IPS DF 6.9 (cell line): ENCODE results near the gene ICE2.

ENCODE experiments used
- DNase-seq: peaks from one replicate; pipeline ENCODE4 v3.0.0-alpha.2; 2013; ENCODE audit warnings: low read depth, low spot score
- H3K27ac ChIP-seq: one replicate; pipeline ENCODE4 v1.5.1; 2013; ENCODE audit warnings: low read length, control low read depth
- H3K27me3 ChIP-seq: 2 replicates; pipeline ENCODE4 v1.6.1; 2013; ENCODE audit warnings: mild to moderate bottlenecking, low read length; ENCODE audit not compliant: control insufficient read depth, insufficient read depth
- H3K36me3 ChIP-seq: 2 replicates; pipeline ENCODE4 v1.6.1; 2013; ENCODE audit warnings: low read length; ENCODE audit not compliant: control insufficient read depth, insufficient read depth
- H3K4me1 ChIP-seq: 2 replicates; pipeline ENCODE4 v1.6.1; 2013; ENCODE audit warnings: low read length; ENCODE audit not compliant: control insufficient read depth, insufficient read depth
- H3K4me3 ChIP-seq: 2 replicates; pipeline ENCODE4 v1.5.1; 2013; ENCODE audit warnings: mild to moderate bottlenecking, low read length
- H3K9me3 ChIP-seq: 2 replicates; pipeline ENCODE4 v1.6.1; 2013; ENCODE audit warnings: low read length, inconsistent platforms; ENCODE audit not compliant: control insufficient read depth, insufficient read depth
- whole genome bisulfite sequencing: extraction: QIAGEN DNeasy Blood & Tissue Kit; methylation state at CpG from one replicate; pipeline ENCODE4 v1.1.7; 2013; ENCODE audit warnings: mixed read lengths, missing lambda C conversion rate; ENCODE audit not compliant: insufficient read length, insufficient coverage; 5-methylcytosine and 5-hydroxymethylcytosine counted together

The ICE2 gene

GRCh38 chr15:60494108-60494507 lies 15.2 kb upstream of the ICE2 start:
- H3K27me3 ChIP-seq, result no peaks in the 10 kb centered on the region
- no peak for DNase-seq
- H3K36me3 ChIP-seq, result no peaks in the 10 kb centered on the region
- H3K4me3 ChIP-seq, result no peak overlapping the region
- no peak overlapping the region for H3K27ac ChIP-seq
- H3K4me1 ChIP-seq, result no peaks in the 10 kb centered on the region
- H3K9me3 ChIP-seq, result no peaks in the 10 kb centered on the region
- no CpG with 5 or more reads among the region's 3 CpGs for WGBS

- H3K4me1 ChIP-seq, result no peaks in the 10 kb centered on the region
These were observed 14.2 kb upstream of the ICE2 start for GRCh38 chr15:60493166-60493565.

GRCh38 chr15:60486742-60487141 lies 7.8 kb upstream of the ICE2 start:
- no peaks in the 10 kb centered on the region for H3K27me3 ChIP-seq
- no peak for DNase-seq
- H3K4me3 ChIP-seq, result no peak overlapping the region
- H3K36me3 ChIP-seq, result no peaks in the 10 kb centered on the region
- H3K27ac ChIP-seq, result no peak overlapping the region
- no CpG with 5 or more reads among the region's 2 CpGs for WGBS
- no peaks in the 10 kb centered on the region for H3K9me3 ChIP-seq
- H3K4me1 ChIP-seq, result 0 out of 2 replicates have a peak, but pooled peaks cover 1% of the 10 kb centered on the region

More at GRCh38 chr15:60493166-60493565, 14.2 kb upstream of the ICE2 start:
- DNase-seq, result no peak
- Histone ChIP-seq H3K36me3 (no peaks in the 10 kb centered on the region), H3K27me3 (no peaks in the 10 kb centered on the region), H3K4me3 (no peak overlapping the region), H3K9me3 (no peaks in the 10 kb centered on the region), H3K27ac (no peak overlapping the region)
- WGBS, result no CpG with 5 or more reads among the region's 4 CpGs

- Histone ChIP-seq H3K4me1 (0 out of 2 replicates have a peak, but pooled peaks cover 1% of the 10 kb centered on the region), H3K9me3 (no peaks in the 10 kb centered on the region), H3K27me3 (no peaks in the 10 kb centered on the region), H3K4me3 (no peak overlapping the region), H3K36me3 (no peaks in the 10 kb centered on the region), H3K27ac (no peak overlapping the region)
- DNase-seq, result no peak
- no CpG with 5 or more reads among the region's 6 CpGs for WGBS
These were observed 6.6 kb upstream of the ICE2 start for GRCh38 chr15:60485365-60486055.

GRCh38 chr15:60483042-60483441 lies 4.1 kb upstream of the ICE2 start:
- Histone ChIP-seq H3K4me3 (no peak overlapping the region), H3K27ac (no peak overlapping the region), H3K36me3 (no peaks in the 10 kb centered on the region), H3K4me1 (peaks cover 4% of the 10 kb centered on the region; the same call in 1 of the 2 replicates), H3K27me3 (no peaks in the 10 kb centered on the region), H3K9me3 (no peaks in the 10 kb centered on the region)
- no peak for DNase-seq
- no CpG with 5 or more reads among the region's 3 CpGs for WGBS

GRCh38 chr15:60480888-60481287 lies 1.9 kb upstream of the ICE2 start:
- H3K36me3 ChIP-seq, result no peaks in the 10 kb centered on the region

GRCh38 chr15:60480149-60480548 lies 1.2 kb upstream of the ICE2 start:
- H3K4me3 ChIP-seq, result no peak overlapping the region
- WGBS, result no CpG with 5 or more reads among the region's 1 CpG

More at GRCh38 chr15:60480888-60481287, 1.9 kb upstream of the ICE2 start:
- Histone ChIP-seq H3K27ac (no peak overlapping the region), H3K4me1 (peaks cover 4% of the 10 kb centered on the region; the same call in 1 of the 2 replicates), H3K4me3 (no peak overlapping the region), H3K27me3 (no peaks in the 10 kb centered on the region), H3K9me3 (no peaks in the 10 kb centered on the region)
- DNase-seq, result no peak
- WGBS, result no CpG with 5 or more reads among the region's 3 CpGs

GRCh38 chr15:60479361-60480110 lies 594 bp upstream of the ICE2 start:
- Histone ChIP-seq H3K27me3 (no peaks in the 10 kb centered on the region), H3K27ac (no peak overlapping the region), H3K9me3 (no peaks in the 10 kb centered on the region), H3K4me1 (peaks cover 2% of the 10 kb centered on the region; the same call in 1 of the 2 replicates), H3K36me3 (no peaks in the 10 kb centered on the region; the same call in 1 of the 2 replicates), H3K4me3 (peak overlapping the region; percentile 99; the same call in 1 of the 2 replicates)
- 100% methylated on average over 1 of the region's 10 CpGs for WGBS
- DNase-seq, result no peak

More at GRCh38 chr15:60480149-60480548, 1.2 kb upstream of the ICE2 start:
- H3K9me3 ChIP-seq, result no peaks in the 10 kb centered on the region
- H3K27me3 ChIP-seq, result no peaks in the 10 kb centered on the region
- peaks cover 2% of the 10 kb centered on the region; the same call in 1 of the 2 replicates for H3K4me1 ChIP-seq
- H3K36me3 ChIP-seq, result no peaks in the 10 kb centered on the region
- no peak overlapping the region for H3K27ac ChIP-seq
- no peak for DNase-seq

- DNase-seq, result no peak
- peak overlapping the region; percentile 99; the same call in 1 of the 2 replicates for H3K4me3 ChIP-seq
- no peaks in the 10 kb centered on the region for H3K27me3 ChIP-seq
- peaks cover 2% of the 10 kb centered on the region; the same call in 1 of the 2 replicates for H3K4me1 ChIP-seq
- no peaks in the 10 kb centered on the region for H3K9me3 ChIP-seq
- peaks cover 3% of the 10 kb centered on the region for H3K36me3 ChIP-seq
- no CpG with 5 or more reads among the region's 9 CpGs for WGBS
- no peak overlapping the region for H3K27ac ChIP-seq
These were observed 901 bp downstream of the ICE2 start for GRCh38 chr15:60477916-60478565.

- Histone ChIP-seq H3K36me3 (peaks cover 5% of the 10 kb centered on the region), H3K4me1 (peaks cover 2% of the 10 kb centered on the region; the same call in 1 of the 2 replicates), H3K27me3 (no peaks in the 10 kb centered on the region), H3K27ac (no peak overlapping the region), H3K4me3 (no peak overlapping the region), H3K9me3 (no peaks in the 10 kb centered on the region)
- no peak for DNase-seq
- no CpG with 5 or more reads among the region's 1 CpG for WGBS
These were observed 1.8 kb downstream of the ICE2 start for GRCh38 chr15:60477164-60477563.
